Limb (tissue), 2 donors: Measurements from ENCODE around the gene UGT3A1.
"Not testable (repeated sequence)": the region's sequence is repeated elsewhere in the genome, so short reads cannot be mapped to it uniquely, and the experiment has no call there.

Experiments used
- DNase-seq, 2 donors: peaks; one replicate each; pipeline ENCODE4 v3.0.0-alpha.2; 2016; ENCODE audit errors: extremely low spot score in 2 of 2

Gene UGT3A1, protein sequence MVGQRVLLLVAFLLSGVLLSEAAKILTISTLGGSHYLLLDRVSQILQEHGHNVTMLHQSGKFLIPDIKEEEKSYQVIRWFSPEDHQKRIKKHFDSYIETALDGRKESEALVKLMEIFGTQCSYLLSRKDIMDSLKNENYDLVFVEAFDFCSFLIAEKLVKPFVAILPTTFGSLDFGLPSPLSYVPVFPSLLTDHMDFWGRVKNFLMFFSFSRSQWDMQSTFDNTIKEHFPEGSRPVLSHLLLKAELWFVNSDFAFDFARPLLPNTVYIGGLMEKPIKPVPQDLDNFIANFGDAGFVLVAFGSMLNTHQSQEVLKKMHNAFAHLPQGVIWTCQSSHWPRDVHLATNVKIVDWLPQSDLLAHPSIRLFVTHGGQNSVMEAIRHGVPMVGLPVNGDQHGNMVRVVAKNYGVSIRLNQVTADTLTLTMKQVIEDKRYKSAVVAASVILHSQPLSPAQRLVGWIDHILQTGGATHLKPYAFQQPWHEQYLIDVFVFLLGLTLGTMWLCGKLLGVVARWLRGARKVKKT

GRCh38 chr5:35990941-35991611, at the start of gene UGT3A1:
UGT3A1 (minus strand) TSS chr5:35991390; CDS start chr5:35991240, 150 bp downstream.
- DNase-seq = peak; percentile 38 to 48

GRCh38 chr5:36035696-36036095, 44.5 kb upstream of the UGT3A1 start:
- no peak for DNase-seq

- DNase-seq = not testable (repeated sequence)
Observed at GRCh38 chr5:36034536-36035134, 43.4 kb upstream of the UGT3A1 start.

GRCh38 chr5:36033486-36033885, 42.3 kb upstream of the UGT3A1 start:
- DNase-seq = no peak

GRCh38 chr5:36033047-36033446, 41.9 kb upstream of the UGT3A1 start:
- no peak for DNase-seq

DNA sequence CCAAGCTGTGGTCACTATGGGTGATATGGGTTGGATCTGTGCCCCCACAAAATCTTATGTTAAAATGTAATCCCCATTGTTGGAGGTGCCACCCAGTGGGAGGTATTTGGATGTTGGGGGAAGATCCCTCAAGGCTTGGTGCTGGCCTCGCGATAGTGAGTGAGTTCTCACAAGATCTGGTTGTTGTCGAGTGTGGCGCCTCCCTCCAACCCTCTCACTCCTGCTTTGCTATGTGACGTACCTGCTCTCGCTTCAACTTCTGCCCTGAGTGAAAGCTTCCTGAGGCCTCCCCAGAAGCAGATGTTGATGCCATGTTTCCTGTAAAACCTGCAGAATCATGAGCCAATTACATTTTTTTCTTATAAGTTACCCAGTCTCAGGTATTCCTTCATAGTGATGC, 40.0 kb upstream of the UGT3A1 start:
- DNase-seq = no peak

- DNase-seq = no peak
Observed at GRCh38 chr5:36029914-36030313, 38.7 kb upstream of the UGT3A1 start.

- no peak for DNase-seq
Observed at GRCh38 chr5:36028816-36029465, 37.8 kb upstream of the UGT3A1 start.

GRCh38 chr5:36027711-36028110, 36.5 kb upstream of the UGT3A1 start:
- no peak for DNase-seq

DNA sequence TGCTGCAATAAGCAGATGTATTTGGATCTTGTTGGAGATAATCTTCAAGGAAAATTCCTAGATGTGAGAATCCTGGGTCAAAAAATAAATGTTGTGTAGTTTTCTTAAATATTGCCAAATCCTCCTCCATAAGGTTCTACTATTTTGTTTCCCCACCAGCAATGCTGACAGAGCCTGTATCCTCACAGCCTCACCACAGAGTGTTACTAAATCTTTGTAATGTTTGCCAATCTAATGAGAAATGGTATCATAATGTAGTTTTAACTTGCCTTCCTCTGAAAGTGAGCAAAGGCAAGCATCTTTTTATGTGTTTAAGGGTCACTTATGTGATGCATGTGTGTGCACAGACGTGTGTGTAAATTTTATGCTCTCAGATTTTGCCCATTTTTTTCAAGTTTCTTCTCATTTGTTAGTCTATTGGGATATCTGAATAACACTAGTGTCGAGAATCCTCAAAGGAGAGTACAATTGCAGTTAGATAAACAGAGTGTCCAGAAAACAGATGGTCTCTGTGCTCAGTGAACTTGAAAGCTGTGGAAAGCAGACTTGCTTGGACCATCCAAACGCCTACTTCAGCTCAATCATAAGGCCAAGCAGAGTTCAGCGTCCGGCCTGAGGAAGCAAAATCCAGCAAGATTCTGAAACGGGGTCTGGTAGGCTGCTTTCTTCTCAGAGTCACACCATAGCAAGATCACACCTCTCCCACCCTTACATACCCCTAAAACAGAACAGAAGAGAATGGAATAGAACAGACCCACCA, 35.7 kb upstream of the UGT3A1 start:
- no peak for DNase-seq

GRCh38 chr5:36022246-36022645, 31.1 kb upstream of the UGT3A1 start:
- DNase-seq = not testable (repeated sequence)

GRCh38 chr5:36019584-36019983, 28.4 kb upstream of the UGT3A1 start:
- not testable (repeated sequence) for DNase-seq

- no peak for DNase-seq
Observed at GRCh38 chr5:36017622-36018021, 26.4 kb upstream of the UGT3A1 start.

GRCh38 chr5:36017004-36017403, 25.8 kb upstream of the UGT3A1 start:
- DNase-seq = no peak

- DNase-seq = no peak
Observed at GRCh38 chr5:36013182-36013581, 22.0 kb upstream of the UGT3A1 start.

- no peak for DNase-seq
Observed at GRCh38 chr5:36009698-36010097, 18.5 kb upstream of the UGT3A1 start.

GRCh38 chr5:36007366-36007765, 16.2 kb upstream of the UGT3A1 start:
- DNase-seq = no peak

DNA sequence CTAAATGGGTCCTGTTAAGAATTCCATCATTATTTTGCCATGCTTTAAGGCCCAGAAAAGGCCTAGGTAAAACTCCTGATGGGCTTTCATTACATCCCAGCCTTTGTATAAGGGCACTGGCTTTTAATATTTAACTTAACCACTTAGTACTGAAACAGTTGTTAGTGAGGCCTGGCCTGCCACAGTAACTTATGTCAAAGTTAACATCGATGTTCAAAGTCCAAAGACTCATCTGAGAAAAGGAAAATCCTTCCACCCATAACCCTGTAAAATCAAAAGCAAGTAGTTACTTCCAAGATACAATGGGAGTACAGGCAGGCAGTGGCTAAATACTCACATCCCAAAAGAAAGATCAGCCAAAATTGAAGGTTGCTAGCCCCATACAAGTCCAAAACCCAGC, 15.0 kb upstream of the UGT3A1 start:
- no peak for DNase-seq

DNA sequence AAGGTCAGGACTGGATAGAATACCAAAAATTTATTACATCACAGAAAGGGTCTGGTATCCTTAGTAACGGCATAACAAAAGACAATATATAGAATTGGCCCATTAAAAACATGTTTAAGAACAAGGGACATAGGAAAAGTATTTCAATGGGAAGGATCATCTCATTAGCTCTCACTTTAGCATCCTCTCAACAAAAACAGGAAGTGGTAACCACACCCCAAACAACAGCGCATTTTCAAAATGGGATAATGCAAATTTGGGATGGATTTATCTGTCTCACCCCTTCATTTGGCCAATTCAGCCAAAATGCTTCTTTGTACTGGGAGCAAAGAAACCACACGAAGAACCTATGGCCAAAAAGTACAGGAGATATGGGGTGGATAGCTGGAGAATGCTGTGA, 9.8 kb upstream of the UGT3A1 start:
- DNase-seq = no peak

DNA sequence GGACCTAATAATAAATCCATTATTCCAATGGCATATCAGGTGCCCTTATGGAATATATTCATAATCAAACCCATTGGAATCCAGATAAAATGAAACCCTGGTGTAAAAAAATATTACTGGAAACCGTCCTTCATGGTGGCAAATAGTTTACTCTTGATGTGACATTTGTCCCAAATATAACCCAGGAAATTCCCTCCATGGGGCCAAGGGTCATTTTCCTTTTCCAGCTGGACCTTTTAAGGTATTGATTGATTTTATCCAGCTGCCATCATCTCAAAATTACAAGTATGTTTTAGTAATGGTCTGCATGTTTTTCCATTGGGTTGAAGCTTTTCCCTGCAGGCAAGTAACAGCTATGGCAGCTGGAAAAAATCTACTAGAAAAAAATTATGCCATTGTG, 8.4 kb upstream of the UGT3A1 start:
- DNase-seq = no peak

DNA sequence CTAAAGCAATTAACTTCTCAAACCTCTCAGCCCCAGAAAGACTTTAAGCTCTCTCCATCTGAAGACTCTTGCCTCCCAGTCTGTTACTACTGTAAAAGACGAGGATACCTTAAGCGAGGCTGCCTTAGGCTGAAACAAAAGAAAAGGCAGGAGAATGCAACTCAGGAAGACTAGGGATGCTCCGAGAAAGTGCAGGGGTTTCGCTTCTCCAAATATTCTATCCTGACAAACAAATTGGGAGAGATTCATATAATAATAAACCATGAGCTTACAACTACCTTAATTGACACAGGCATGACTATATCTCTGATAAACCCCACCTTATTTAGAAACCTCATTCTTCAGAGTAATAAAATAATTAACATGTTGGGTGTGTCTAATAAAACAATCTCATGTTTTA, 4.9 kb upstream of the UGT3A1 start:
- no peak for DNase-seq
